Non-pigmented ciliary epithelial cell (primary cell): ENCODE data around the gene CEP170B.

ENCODE experiments used
- DNase-seq: peaks from one replicate; pipeline ENCODE4 v3.0.0-alpha.2; 2010; ENCODE audit warnings: low read depth

The CEP170B gene

GRCh38 chr14:104868060-104868740 is 3.1 kb downstream of the CEP170B start:
- DNase-seq = no peak

GRCh38 chr14:104868811-104869572 is 3.9 kb downstream of the CEP170B start:
- DNase-seq = no peak

- DNase-seq = no peak
Observed at GRCh38 chr14:104869669-104870367, 4.8 kb downstream of the CEP170B start.

GRCh38 chr14:104870368-104871144 is 5.5 kb downstream of the CEP170B start:
- DNase-seq = no peak

GRCh38 chr14:104871145-104871655 is 6.1 kb downstream of the CEP170B start:
- DNase-seq = no peak

- DNase-seq = no peak
Observed at GRCh38 chr14:104871656-104872468, 6.8 kb downstream of the CEP170B start.

GRCh38 chr14:104872469-104873341 is 7.6 kb downstream of the CEP170B start:
- DNase-seq = no peak

GRCh38 chr14:104873380-104874055 is 8.4 kb downstream of the CEP170B start:
- no peak for DNase-seq

GRCh38 chr14:104874110-104874531 is 9.1 kb downstream of the CEP170B start:
- no peak for DNase-seq

GRCh38 chr14:104874571-104875411 is 9.7 kb downstream of the CEP170B start:
- DNase-seq = no peak

- no peak for DNase-seq
Observed at GRCh38 chr14:104875412-104875751, 10.3 kb downstream of the CEP170B start.

- no peak for DNase-seq
Observed at GRCh38 chr14:104875811-104876210, 10.7 kb downstream of the CEP170B start.

- DNase-seq = no peak
Observed at GRCh38 chr14:104876251-104876699, 11.2 kb downstream of the CEP170B start.

- DNase-seq = no peak
Observed at GRCh38 chr14:104877066-104877805, 12.2 kb downstream of the CEP170B start.

- DNase-seq = no peak
Observed at GRCh38 chr14:104877806-104878550, 12.9 kb downstream of the CEP170B start.

GRCh38 chr14:104878582-104878981 is 13.5 kb downstream of the CEP170B start:
- DNase-seq = no peak
